ENCODE measurements around the gene PRKD2.
A peak's percentile ranks its signal among the peaks of the same experiment; 100 is the strongest.

DNA sequence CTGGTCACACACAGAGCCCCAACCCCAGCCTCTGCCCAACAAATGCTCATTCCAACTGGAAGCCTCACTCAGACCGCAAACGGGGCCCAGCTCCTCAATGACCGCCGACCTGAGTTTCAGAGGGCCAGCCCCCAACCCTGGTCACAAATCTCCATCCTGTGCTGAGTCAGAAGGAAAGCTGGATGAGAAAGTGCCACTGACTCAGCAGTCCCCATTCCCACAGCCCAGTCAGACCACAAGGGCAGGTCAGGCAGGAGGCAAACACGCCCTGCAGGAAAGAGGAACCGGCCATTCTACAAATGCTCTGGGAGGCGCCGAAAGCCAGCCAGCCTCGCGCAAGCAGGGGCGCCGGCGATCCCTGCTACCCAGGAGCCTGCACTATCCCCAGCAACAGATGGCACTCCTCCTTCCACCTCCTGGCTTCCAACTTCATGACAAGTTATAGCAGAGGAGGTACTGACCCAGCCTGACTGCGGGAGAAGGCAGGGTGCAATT is 14.1 kb upstream of the PRKD2 start:
- TF ChIP-seq POLR2A (IDR thresholded peaks at IDR 0.05): no peak
- TF ChIP-seq, protein P1, sequence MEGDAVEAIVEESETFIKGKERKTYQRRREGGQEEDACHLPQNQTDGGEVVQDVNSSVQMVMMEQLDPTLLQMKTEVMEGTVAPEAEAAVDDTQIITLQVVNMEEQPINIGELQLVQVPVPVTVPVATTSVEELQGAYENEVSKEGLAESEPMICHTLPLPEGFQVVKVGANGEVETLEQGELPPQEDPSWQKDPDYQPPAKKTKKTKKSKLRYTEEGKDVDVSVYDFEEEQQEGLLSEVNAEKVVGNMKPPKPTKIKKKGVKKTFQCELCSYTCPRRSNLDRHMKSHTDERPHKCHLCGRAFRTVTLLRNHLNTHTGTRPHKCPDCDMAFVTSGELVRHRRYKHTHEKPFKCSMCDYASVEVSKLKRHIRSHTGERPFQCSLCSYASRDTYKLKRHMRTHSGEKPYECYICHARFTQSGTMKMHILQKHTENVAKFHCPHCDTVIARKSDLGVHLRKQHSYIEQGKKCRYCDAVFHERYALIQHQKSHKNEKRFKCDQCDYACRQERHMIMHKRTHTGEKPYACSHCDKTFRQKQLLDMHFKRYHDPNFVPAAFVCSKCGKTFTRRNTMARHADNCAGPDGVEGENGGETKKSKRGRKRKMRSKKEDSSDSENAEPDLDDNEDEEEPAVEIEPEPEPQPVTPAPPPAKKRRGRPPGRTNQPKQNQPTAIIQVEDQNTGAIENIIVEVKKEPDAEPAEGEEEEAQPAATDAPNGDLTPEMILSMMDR (IDR thresholded peaks at IDR 0.05): no peak
- TF ChIP-seq EP300 (IDR thresholded peaks at IDR 0.05): peak in 1 of 2 donors; percentile 12

All from tibial nerve (tissue), 4 donors.